ENCODE data around the gene PUSL1. TPM values are rescaled to one million over a fixed set of nuclear protein-coding genes. Genes with fewer than 3 reads are reported as not detected.

The PUSL1 gene
- total and polyA plus RNA-seq, 2 of the 13 experiments (the other 11 are each of a cell fraction or from before 2014, with no cell fraction given) = 8.3 to 22.2 TPM

DNA sequence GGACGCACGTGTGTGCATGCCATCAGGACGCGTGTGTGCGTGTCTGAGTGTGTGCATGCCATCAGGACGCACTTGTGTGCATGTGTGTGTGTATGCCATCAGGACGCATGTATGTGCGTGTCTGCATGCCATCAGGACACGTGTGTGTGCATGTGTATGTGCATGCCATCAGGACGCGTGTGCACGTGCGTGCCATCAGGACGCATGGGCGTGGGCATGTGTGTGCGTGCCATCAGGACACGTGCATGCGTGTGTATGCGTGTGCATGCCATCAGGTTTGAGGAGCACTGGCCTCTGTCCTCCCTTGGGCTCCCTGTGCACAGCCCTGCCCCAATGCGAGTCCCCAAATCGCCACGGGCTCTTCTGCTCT lies 49.3 kb upstream of the PUSL1 start (continued):
- TF ChIP-seq, protein P1, sequence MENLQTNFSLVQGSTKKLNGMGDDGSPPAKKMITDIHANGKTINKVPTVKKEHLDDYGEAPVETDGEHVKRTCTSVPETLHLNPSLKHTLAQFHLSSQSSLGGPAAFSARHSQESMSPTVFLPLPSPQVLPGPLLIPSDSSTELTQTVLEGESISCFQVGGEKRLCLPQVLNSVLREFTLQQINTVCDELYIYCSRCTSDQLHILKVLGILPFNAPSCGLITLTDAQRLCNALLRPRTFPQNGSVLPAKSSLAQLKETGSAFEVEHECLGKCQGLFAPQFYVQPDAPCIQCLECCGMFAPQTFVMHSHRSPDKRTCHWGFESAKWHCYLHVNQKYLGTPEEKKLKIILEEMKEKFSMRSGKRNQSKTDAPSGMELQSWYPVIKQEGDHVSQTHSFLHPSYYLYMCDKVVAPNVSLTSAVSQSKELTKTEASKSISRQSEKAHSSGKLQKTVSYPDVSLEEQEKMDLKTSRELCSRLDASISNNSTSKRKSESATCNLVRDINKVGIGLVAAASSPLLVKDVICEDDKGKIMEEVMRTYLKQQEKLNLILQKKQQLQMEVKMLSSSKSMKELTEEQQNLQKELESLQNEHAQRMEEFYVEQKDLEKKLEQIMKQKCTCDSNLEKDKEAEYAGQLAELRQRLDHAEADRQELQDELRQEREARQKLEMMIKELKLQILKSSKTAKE (CRISPR knock-in tag; IDR thresholded peaks at IDR 0.05; ENCODE audit: borderline replicate concordance) = no peak
- TF ChIP-seq, protein P2, sequence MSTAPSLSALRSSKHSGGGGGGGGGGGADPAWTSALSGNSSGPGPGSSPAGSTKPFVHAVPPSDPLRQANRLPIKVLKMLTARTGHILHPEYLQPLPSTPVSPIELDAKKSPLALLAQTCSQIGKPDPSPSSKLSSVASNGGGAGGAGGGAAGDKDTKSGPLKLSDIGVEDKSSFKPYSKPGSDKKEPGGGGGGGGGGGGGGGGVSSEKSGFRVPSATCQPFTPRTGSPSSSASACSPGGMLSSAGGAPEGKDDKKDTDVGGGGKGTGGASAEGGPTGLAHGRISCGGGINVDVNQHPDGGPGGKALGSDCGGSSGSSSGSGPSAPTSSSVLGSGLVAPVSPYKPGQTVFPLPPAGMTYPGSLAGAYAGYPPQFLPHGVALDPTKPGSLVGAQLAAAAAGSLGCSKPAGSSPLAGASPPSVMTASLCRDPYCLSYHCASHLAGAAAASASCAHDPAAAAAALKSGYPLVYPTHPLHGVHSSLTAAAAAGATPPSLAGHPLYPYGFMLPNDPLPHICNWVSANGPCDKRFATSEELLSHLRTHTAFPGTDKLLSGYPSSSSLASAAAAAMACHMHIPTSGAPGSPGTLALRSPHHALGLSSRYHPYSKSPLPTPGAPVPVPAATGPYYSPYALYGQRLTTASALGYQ (CRISPR knock-in tag; IDR thresholded peaks at IDR 0.05) = no peak
- TF ChIP-seq ZNF326 (CRISPR knock-in tag; IDR thresholded peaks at IDR 0.05; ENCODE audit: borderline replicate concordance) (no peak), ZNF30 (CRISPR knock-in tag; IDR thresholded peaks at IDR 0.05) (no peak), ZNF549 (CRISPR knock-in tag; IDR thresholded peaks at IDR 0.05) (no peak)

DNA sequence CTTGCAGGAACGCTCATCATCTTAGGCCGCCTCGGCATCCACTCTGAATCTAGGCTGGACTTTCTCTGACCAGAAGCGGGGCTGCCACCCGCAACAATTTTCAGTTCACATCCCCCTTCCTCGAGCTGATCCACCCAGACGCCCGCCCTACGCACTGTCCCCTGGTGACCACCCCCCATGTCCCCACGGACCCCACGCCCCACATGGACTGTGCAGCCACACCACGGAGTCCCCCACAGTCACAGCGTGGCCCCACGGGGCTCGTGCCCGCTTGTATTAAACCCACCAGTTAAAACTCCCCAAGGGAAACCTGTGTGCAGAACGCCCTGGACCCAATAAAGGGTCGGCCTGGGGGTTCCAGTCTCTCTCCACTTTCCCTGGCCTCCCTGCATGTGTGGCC lies 48.9 kb upstream of the PUSL1 start:
- POLR2A ChIA-PET = no interaction called here
- CTCF ChIA-PET (ENCODE audit: low intra/inter-chr PET ratio, low total read pairs) = no interaction called here
- Histone ChIP-seq H3K4me2 (ENCODE audit: low read depth, low read length) (no peak overlapping the region), H2AFZ (ENCODE audit: low read length) (no peak overlapping the region), H3K79me2 (ENCODE audit: insufficient read depth, low read length) (no peaks in the 10 kb centered on the region), H3K9ac (ENCODE audit: insufficient read depth, low read depth, low read length) (no peak overlapping the region), H3K36me3 (replicated peaks in 1 of 2; ENCODE audit: control insufficient read depth in 1 of 2, insufficient read depth in 2 of 2, low read length in 2 of 2) (peaks cover 20 to 58% of the 10 kb centered on the region in 2 experiments; a peak in 4 of 5 replicates), H3K27me3 (ENCODE audit: control insufficient read depth in 1 of 2, insufficient read depth in 2 of 2, low read length in 2 of 2) (no peaks in the 10 kb centered on the region), H3K9me3 (ENCODE audit: low read length) (no peaks in the 10 kb centered on the region), H3K4me3 (replicated peaks in 1 of 3; ENCODE audit: insufficient read depth in 1 of 3, low read depth in 2 of 3, low read length in 3 of 3) (no peak overlapping the region), H3K27ac (ENCODE audit: extremely low read length, insufficient read depth, low read length) (no peak overlapping the region), H4K20me1 (ENCODE audit: insufficient read depth, low read length) (no peaks in the 10 kb centered on the region), H3K4me1 (ENCODE audit: insufficient read depth, low read length) (no peaks in the 10 kb centered on the region)
- FAIRE-seq (no peak), ATAC-seq (no peak), DNase-seq (ENCODE audit: low spot score) (no peak)
- no peak for TF ChIP-seq CBX1 (IDR thresholded peaks at IDR 0.05; ENCODE audit: low read depth)
- TF ChIP-seq ZNF143 (CRISPR knock-in tag; IDR thresholded peaks at IDR 0.05) = no peak
- TF ChIP-seq, protein P3, sequence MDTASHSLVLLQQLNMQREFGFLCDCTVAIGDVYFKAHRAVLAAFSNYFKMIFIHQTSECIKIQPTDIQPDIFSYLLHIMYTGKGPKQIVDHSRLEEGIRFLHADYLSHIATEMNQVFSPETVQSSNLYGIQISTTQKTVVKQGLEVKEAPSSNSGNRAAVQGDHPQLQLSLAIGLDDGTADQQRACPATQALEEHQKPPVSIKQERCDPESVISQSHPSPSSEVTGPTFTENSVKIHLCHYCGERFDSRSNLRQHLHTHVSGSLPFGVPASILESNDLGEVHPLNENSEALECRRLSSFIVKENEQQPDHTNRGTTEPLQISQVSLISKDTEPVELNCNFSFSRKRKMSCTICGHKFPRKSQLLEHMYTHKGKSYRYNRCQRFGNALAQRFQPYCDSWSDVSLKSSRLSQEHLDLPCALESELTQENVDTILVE (CRISPR knock-in tag; IDR thresholded peaks at IDR 0.05) = no peak
- TF ChIP-seq PHF8 (CRISPR knock-in tag; IDR thresholded peaks at IDR 0.05) = no peak
- in situ Hi-C loops (cut with HindIII; ENCODE audit: extremely low pct_ligation_motif_present, low pct_unique_long_range_greater_than_20kb) = no loop called here
- intact Hi-C loops (cut with micrococcal nuclease; ENCODE audit: unreplicated experiment) = no loop called here
- WGBS (ENCODE audit: low lambda C conversion rate) = 94% methylated on average over 18 of the region's 18 CpGs
- BruUV-seq (replicated peaks) = no TSS peak

All from HepG2 (cell line).